Thyroid gland (tissue), 4 donors: Measurements from ENCODE around the gene GNLY.

Source experiments
- CTCF ChIP-seq, 6 experiments: fragments of 200-600 bp in 3 of 6; fragments of 450-650 bp in 3 of 6; sonication (generic) in 3 of 6; IDR thresholded peaks; one replicate each; pipeline ENCODE4 v1.5.1; 2016 to 2019; ENCODE audit warnings: antibody characterized with exemption in 6 of 6, mild to moderate bottlenecking in 2 of 6, inconsistent platforms in 1 of 6, moderate library complexity in 1 of 6
- POLR2A ChIP-seq, 2 donors: fragments of 450-650 bp; IDR thresholded peaks; one replicate each; pipeline ENCODE4 v1.6.1; 2017; ENCODE audit warnings: antibody characterized with exemption in 2 of 2, mild to moderate bottlenecking in 2 of 2, moderate library complexity in 1 of 2

GRCh38 chr2:85721641-85722040, 27.5 kb downstream of the GNLY start:
- TF ChIP-seq POLR2A (IDR thresholded peaks at IDR 0.05) (no peak), CTCF (IDR thresholded peaks at IDR 0.05) (no peak)
